ENCODE results near the gene MDC1. TPM values are rescaled to one million over a fixed set of nuclear protein-coding genes. Genes with fewer than 3 reads are reported as not detected.
"Not testable (repeated sequence)": the region's sequence is repeated elsewhere in the genome, so short reads cannot be mapped to it uniquely, and the experiment has no call there.

The MDC1 gene
- total and polyA plus RNA-seq, 8 donors: 12.3 to 28.0 (median 15.5) TPM

DNA sequence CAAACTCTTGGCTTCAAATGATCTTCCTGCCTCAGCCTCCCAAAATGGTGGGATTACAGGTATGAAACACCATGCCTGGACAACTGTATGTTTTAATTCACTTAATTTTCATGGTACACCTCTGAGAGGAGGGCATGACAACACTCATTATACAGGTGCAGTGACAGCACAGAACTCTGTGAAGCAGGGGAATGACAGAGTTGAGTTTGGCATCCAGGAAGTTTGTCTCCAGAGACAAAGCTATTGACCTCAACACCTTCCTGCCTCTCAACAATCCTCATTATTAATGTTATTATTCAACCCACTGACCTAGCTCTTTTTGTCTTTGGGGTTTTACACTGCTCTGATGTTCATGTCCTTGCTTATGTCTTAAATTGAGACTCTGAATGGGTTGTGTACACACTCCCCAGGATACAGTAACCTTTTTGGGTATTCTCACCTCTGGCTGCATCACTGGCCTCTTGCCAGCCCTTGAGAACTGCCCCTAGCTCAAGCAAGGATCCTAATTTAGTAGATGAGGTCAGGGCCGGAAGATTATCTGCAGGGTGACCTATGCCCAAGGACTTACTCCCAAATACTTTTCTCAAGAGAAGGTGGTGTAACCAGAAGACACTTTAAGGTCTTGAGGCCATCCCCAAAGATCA, 40.3 kb upstream of the MDC1 start:
- TF ChIP-seq, protein P1, sequence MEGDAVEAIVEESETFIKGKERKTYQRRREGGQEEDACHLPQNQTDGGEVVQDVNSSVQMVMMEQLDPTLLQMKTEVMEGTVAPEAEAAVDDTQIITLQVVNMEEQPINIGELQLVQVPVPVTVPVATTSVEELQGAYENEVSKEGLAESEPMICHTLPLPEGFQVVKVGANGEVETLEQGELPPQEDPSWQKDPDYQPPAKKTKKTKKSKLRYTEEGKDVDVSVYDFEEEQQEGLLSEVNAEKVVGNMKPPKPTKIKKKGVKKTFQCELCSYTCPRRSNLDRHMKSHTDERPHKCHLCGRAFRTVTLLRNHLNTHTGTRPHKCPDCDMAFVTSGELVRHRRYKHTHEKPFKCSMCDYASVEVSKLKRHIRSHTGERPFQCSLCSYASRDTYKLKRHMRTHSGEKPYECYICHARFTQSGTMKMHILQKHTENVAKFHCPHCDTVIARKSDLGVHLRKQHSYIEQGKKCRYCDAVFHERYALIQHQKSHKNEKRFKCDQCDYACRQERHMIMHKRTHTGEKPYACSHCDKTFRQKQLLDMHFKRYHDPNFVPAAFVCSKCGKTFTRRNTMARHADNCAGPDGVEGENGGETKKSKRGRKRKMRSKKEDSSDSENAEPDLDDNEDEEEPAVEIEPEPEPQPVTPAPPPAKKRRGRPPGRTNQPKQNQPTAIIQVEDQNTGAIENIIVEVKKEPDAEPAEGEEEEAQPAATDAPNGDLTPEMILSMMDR (IDR thresholded peaks at IDR 0.05): no peak
- FAIRE-seq: no peak
- Histone ChIP-seq H3K36me3 (no peaks in the 10 kb centered on the region), H3K27me3 (no peaks in the 10 kb centered on the region), H3K27ac (peak overlapping the region in 2 of 4 donors; percentile 25 to 44), H3K4me1 (peaks cover 0 to 3% (median 0%) of the 10 kb centered on the region in 3 donors), H3K4me3 (no peak overlapping the region), H3K9me3 (no peaks in the 10 kb centered on the region)
- ATAC-seq: no peak
- WGBS, 2 donors: 62 to 65% methylated on average over 1 of the region's 1 CpG
- intact Hi-C loops (cut with DNase I): no loop called here
- DNase-seq: no peak

DNA sequence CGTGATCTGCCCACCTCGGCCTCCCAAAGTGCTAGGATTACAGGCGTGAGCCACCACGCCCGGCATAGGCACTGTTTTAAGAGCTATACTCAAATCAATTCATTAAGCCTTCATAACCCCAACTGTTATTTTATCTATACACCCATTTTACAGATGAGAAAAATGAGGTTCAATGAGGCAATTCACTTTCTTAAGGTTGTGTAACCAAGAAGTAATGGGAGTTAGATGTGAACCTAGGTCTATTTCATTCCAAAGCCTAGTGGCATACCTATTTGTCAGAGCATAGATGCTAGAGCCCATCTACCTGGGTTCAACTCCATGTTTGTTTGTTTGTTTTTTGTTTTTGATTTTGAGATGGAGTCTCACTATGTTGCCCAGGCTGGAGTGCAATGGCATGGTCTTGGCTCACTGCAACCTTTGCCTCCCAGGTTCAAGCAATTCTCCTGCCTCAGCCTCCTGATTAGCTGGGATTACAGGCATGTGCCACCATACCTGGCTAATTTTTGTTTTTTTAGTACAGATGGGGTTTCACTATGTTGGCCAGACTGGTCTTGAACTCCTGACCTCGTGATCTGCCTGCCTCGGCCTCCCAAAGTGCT, 39.4 kb upstream of the MDC1 start:
- H3K36me3 ChIP-seq; intact Hi-C loops (cut with DNase I); H3K27me3 ChIP-seq; ATAC-seq; DNase-seq; H3K4me3 ChIP-seq; H3K4me1 ChIP-seq; FAIRE-seq; H3K27ac ChIP-seq; H3K9me3 ChIP-seq: not testable (repeated sequence)
- 84 to 97% methylated on average over 7 of the region's 7 CpGs for WGBS, 2 donors

DNA sequence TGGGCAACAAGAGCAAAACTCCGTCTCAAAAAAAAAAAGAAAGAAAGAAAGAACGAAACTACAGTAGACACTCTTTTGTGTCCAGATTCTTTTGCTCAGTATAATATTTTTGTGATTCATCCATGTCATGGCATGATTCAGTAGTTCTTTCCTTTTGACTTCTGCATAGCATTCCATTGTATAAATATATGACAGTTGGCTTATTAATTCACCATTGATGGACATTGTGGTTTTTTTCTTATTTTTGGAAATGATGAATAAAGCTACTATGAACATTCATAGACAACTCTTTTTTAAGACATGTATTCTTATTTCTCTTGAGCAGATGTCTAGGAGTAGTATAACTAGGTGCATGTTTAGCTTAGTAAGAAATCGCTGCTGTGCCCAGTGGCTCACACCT, 37.5 kb upstream of the MDC1 start:
- Histone ChIP-seq H3K27me3 (no peaks in the 10 kb centered on the region), H3K9me3 (no peaks in the 10 kb centered on the region), H3K4me1 (peaks cover 12 to 27% (median 19%) of the 10 kb centered on the region in 3 donors), H3K36me3 (no peaks in the 10 kb centered on the region), H3K27ac (no peak overlapping the region), H3K4me3 (no peak overlapping the region)
- intact Hi-C loops (cut with DNase I): no loop called here
- DNase-seq: no peak
- FAIRE-seq: no peak
- no peak for ATAC-seq
- TF ChIP-seq, protein P1 (IDR thresholded peaks at IDR 0.05): no peak
- WGBS, 2 donors: 92 to 96% methylated on average over 3 of the region's 3 CpGs

DNA sequence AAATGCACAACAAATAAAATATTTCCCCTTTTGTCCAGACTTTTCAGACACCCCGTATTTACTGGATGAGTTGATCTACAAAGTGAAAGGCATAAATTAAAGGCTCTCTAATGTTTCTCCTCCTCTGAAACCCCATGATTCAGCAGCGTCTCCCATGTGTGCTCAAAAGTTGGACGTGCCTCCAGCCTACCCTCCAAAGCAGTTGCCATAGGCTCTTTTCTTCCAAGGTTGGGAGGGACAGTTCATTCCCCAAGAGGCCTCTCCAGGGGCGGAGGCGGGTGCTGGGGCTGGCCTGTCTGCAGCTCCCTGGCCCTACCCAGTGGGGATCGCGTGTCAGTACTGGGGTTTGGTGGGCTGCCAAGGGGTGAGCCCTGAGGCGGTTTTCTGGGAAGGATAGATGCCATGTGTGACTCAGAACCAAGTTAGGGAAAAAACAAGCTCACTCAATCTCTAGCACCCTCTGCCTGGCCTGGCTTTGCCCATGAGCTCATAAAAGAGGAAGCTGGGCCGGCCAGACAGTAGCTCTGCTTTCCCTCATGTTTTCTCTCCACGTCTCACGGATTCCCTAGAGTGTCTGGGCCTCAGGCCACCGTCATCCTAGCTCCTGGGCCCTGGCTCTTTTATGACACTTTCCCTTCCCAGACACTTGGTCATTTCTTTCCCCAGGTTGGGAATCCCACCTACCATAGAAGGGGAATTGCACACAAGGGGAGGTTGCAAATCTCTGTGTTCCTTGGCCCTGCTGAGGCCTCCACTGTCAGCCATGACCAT, 35.3 kb upstream of the MDC1 start:
- TF ChIP-seq, protein P1 (IDR thresholded peaks at IDR 0.05): no peak
- no peaks in the 10 kb centered on the region for H3K9me3 ChIP-seq
- DNase-seq: peak; percentile 54 to 86 (median 78)
- ATAC-seq: peak in 3 of 4 donors; percentile 41 to 68 (median 42)
- FAIRE-seq: no peak
- peak overlapping the region; percentile 14 to 96 (median 84) for H3K27ac ChIP-seq
- H3K27me3 ChIP-seq: no peaks in the 10 kb centered on the region
- H3K36me3 ChIP-seq: no peaks in the 10 kb centered on the region
- peaks cover 35 to 47% (median 40%) of the 10 kb centered on the region in 3 donors for H3K4me1 ChIP-seq
- intact Hi-C loops (cut with DNase I): no loop called here
- H3K4me3 ChIP-seq: no peak overlapping the region
- 66 to 70% methylated on average over 12 of the region's 12 CpGs for WGBS, 2 donors

DNA sequence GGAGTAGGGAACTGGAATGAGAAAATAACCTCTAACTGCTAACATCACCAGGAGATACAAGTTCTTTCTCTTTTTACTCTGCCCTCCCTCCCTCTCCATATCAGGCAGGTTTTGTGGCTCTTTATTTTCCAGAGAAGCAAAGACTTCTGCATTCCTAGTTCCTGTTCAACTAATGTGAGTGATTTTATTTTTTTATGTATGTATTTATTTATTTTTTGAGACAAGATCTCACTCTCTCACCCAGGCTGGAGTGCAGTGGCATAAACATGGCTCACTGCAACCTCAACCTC, 33.2 kb upstream of the MDC1 start:
- Histone ChIP-seq H3K9me3 (no peaks in the 10 kb centered on the region), H3K27me3 (no peaks in the 10 kb centered on the region), H3K36me3 (no peaks in the 10 kb centered on the region), H3K4me3 (no peak overlapping the region), H3K27ac (peak overlapping the region; percentile 82 to 96 (median 89)), H3K4me1 (peaks cover 43 to 51% (median 45%) of the 10 kb centered on the region in 3 donors)
- TF ChIP-seq, protein P1 (IDR thresholded peaks at IDR 0.05): no peak
- DNase-seq (no peak), FAIRE-seq (no peak), ATAC-seq (peak in 3 of 4 donors; percentile 7 to 21 (median 10))
- intact Hi-C loops (cut with DNase I): no loop called here

All from pancreas (tissue), 10 donors.